GM20000 (cell line): ENCODE data around the gene B2M.

Source experiments
- DNase-seq: peaks from one replicate; pipeline ENCODE4 v3.0.0; 2012; ENCODE audit warnings: low spot score
- TF ChIP-seq, protein P1 (sequence below): IDR thresholded peaks from 2 replicates; pipeline ENCODE4 v1.5.1; 2012; ENCODE audit warnings: mild to moderate bottlenecking, control low read depth; ENCODE audit errors: extremely low read depth, missing control alignments

Gene B2M

DNA sequence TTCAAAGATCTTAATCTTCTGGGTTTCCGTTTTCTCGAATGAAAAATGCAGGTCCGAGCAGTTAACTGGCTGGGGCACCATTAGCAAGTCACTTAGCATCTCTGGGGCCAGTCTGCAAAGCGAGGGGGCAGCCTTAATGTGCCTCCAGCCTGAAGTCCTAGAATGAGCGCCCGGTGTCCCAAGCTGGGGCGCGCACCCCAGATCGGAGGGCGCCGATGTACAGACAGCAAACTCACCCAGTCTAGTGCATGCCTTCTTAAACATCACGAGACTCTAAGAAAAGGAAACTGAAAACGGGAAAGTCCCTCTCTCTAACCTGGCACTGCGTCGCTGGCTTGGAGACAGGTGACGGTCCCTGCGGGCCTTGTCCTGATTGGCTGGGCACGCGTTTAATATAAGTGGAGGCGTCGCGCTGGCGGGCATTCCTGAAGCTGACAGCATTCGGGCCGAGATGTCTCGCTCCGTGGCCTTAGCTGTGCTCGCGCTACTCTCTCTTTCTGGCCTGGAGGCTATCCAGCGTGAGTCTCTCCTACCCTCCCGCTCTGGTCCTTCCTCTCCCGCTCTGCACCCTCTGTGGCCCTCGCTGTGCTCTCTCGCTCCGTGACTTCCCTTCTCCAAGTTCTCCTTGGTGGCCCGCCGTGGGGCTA is at the start of gene B2M, which contains the start of gene PATL2:
TSS of gene B2M (plus strand) at position 422 of the 647 bp plus-strand sequence. CDS start at position 452, 30 bp downstream.
TSS of gene PATL2 (minus strand) at position 228 of the 647 bp plus-strand sequence. CDS start 34,833 bp downstream, outside the sequence.
- TF ChIP-seq, protein P1, sequence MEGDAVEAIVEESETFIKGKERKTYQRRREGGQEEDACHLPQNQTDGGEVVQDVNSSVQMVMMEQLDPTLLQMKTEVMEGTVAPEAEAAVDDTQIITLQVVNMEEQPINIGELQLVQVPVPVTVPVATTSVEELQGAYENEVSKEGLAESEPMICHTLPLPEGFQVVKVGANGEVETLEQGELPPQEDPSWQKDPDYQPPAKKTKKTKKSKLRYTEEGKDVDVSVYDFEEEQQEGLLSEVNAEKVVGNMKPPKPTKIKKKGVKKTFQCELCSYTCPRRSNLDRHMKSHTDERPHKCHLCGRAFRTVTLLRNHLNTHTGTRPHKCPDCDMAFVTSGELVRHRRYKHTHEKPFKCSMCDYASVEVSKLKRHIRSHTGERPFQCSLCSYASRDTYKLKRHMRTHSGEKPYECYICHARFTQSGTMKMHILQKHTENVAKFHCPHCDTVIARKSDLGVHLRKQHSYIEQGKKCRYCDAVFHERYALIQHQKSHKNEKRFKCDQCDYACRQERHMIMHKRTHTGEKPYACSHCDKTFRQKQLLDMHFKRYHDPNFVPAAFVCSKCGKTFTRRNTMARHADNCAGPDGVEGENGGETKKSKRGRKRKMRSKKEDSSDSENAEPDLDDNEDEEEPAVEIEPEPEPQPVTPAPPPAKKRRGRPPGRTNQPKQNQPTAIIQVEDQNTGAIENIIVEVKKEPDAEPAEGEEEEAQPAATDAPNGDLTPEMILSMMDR = no peak
- DNase-seq = peak; percentile 90

DNA sequence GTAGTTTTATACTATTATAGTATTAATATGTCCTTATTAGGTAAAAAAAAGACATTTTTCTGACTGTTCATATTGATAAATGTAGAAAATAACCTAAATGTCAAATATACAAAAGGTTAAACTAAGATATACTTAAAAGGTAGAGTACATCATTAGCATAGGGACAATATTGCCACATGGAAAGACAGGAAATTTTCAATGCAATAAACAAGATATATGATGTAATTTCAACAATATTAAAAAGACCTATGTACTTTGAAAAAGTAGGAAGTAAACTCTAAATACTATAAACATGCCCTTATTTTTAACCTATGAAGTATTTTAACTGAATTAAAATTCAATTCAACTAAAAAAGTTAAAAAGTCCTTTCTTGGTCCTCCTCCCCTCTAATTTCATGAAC is 49.7 kb upstream of the B2M start:
- no peak for DNase-seq
- TF ChIP-seq, protein P1 = no peak

DNA sequence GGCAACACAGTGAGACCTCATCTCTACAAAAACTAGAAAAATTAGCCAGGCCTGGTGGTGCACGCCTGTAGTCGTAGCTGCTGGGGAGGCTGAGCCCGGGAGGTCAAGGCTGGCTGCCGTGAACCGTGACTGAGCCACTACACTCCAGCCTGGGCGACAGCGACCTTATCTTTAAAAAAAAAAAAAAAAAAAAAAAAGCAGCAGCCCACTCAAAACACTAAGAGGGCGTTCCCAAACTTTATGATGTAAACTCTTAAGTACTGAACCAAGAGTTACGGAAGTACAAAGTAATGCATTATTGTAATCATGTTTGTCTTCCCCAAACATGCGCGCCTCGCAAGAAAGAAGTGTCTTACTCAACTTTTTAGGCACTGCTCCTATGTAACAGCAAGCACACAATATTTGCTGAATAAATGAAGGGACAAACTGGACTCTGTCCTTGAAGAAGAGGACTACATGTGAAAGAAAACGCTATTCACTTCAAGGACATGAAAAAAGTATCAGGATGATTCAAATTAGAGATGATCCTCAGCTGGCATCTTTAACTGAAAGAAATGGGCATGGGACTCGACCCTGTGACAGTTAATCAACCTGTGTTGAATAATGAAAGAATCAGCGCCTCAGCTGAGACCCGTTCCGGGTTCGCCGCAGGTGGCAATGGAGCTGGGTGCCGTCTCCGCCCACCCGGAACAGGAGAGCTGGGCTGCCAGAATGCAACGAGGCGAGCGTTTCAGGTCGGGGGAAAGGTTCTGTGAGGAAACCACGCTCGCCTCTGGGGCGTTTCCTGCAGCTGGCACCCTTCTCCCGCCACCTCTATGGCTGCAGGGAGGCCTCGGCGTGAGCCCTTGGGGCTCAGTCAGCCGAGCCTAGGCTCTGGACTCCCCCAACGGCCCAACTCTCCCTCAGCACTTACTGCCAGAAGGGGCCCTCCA is 48.6 kb upstream of the B2M start:
- TF ChIP-seq, protein P1 = no peak
- peak; percentile 59 for DNase-seq

DNA sequence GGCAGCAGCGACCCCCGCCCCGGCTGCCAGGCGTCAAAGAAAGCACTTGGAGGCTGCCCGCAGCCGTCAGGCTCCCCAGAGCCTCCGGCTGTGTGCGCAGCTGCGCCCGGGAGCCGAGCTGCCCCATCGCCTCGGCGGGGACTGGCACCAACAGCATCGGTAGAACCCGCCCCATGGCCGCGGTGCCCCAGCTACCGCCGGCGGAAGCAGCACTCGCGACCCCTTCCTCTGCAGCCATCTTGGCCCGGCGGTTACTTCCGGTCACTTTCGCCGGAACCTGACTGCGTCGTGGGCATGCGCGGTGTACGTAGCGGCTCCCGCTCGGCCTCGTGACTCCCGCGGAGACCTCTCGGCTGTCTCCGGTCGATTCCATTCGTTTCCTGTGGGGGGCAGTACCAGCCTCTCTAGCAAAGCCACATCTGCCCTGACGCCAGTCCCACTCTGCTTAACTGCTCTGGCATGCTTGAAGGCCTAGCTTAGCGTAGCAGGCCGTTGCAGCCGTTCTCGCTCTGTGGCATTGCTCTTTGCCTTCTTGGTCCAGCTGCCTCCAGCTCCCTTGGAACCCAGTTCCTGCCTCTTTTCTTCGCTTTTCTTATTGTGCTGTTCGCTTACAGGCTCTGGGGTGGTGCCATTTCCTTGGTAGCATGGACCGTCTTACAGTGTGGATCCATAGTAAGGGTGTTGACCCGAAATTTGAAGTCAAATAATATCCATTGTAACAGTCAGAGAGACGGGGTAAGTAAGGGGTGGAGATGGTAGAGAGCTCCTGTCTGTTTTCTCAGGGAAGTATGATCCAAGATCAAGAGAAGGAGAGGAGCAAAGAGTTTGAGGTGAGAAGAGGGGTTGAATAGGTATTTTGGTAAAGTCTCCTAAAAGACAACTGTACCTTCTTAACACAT is 47.7 kb upstream of the B2M start, which contains the start of gene SPG11:
TSS of gene SPG11 (minus strand) at position 253 of the 899 bp plus-strand sequence. CDS start at position 238, 15 bp downstream.
- TF ChIP-seq, protein P1 = peak; percentile 78

DNA sequence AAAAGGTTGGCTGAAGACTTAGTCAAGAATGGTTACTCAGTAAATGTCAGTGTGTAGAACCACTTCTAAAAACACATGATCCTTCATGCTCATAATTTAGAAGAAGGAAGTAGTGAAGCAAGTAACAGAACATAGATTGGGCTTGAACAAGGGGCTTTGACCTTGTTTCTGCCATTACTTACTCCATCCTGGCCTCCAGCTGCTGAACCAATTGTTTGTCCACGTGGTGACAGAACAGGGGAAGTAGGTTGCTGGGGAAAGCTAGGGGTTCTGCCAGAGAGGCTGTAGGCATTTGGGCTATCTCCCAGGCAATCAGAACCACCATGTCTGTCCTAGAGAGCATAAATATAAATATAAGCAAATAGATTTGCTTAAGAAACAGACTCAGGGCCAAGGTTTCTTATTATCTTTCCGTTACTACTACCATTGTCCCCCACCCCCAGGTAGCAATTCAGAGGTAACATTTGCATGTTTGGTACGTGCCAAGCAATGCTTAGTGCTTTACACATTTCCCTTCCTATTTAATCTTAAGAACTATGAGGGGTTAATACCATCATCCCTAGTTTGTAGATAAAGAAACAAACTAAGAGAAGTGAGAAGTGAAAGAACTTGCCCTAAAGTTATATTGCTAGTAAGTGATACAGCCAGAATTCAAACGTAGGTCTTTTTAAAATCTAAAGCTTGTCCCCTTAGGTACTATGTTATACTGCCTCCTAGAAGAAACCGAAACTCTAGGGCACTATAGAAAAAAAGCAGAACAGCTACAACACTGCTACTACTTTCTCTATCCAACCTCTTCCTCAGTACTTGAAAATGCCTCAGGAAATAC is 44.9 kb upstream of the B2M start:
- TF ChIP-seq, protein P1 = no peak
- DNase-seq = peak; percentile 14

More for the DNA sequence above, 47.7 kb upstream of the B2M start, which contains the start of gene SPG11:
- DNase-seq = peak; percentile 89

DNA sequence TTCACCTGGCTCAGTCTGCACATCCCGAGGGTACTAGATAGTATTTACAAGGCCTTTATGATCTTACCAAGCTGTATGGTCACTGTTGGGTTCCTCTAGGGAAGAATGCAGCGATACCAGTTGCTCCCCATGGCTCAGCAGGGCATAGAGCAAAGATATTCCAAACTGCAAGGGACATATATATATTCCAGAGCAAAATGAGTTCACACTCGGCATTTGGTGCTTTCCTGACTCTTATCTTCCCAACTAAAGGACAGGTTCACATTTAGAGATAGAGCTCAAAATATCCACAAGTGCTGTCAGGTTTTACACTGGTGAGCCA is 44.3 kb upstream of the B2M start:
- no peak for DNase-seq
- TF ChIP-seq, protein P1 = no peak
